Kidney (tissue), 14 donors: ENCODE results near the gene FRMD4A. TPM values are rescaled to one million over a fixed set of nuclear protein-coding genes. Genes with fewer than 3 reads are reported as not detected.

ENCODE experiments used
- DNase-seq, 5 donors: peaks; one replicate each; pipeline ENCODE4 v3.0.0-alpha.2; 2013 to 2020
- FAIRE-seq: peaks from 2 replicates; lab custom pipeline; 2012; peaks lifted over from hg19 to GRCh38; lab: Jason Lieb, UNC
- H3K27ac ChIP-seq, 2 donors: one replicate each; pipeline ENCODE4 v1.7.0; 2013; ENCODE audit warnings: low read depth in 2 of 2, low read length in 2 of 2, inconsistent platforms in 1 of 2
- H3K27me3 ChIP-seq: one replicate; pipeline ENCODE4 v1.7.1; 2013; ENCODE audit warnings: low read length, inconsistent platforms; ENCODE audit not compliant: control insufficient read depth, insufficient read depth
- H3K36me3 ChIP-seq, 3 donors: one replicate each; pipeline versions ENCODE4 v1.7.0 to v1.7.1; 2013; ENCODE audit warnings: low read length in 3 of 3, control low read depth in 1 of 3, inconsistent platforms in 1 of 3; ENCODE audit not compliant: insufficient read depth in 3 of 3, control insufficient read depth in 2 of 3
- H3K4me1 ChIP-seq, 3 donors: one replicate each; pipeline versions ENCODE4 v1.7.0 to v1.7.1; 2013; ENCODE audit warnings: low read length in 3 of 3, inconsistent platforms in 1 of 3, low read depth in 1 of 3; ENCODE audit not compliant: control insufficient read depth in 2 of 3, insufficient read depth in 2 of 3
- H3K4me3 ChIP-seq, 3 donors: one replicate each; pipeline versions ENCODE4 v1.7.0 to v1.8.1; 2013; ENCODE audit warnings: low read length in 3 of 3, control low read depth in 1 of 3, inconsistent platforms in 1 of 3
- H3K9ac ChIP-seq, 3 donors: one replicate each; pipeline versions ENCODE4 v1.7.0 to v1.7.1; 2013; ENCODE audit warnings: low read length in 3 of 3, control low read depth in 1 of 3, inconsistent platforms in 1 of 3
- H3K9me3 ChIP-seq, 3 donors: one replicate each; pipeline versions ENCODE4 v1.7.0 to v1.7.1; 2013; ENCODE audit warnings: low read length in 3 of 3, control low read depth in 1 of 3, inconsistent platforms in 1 of 3; ENCODE audit not compliant: control insufficient read depth in 2 of 3, insufficient read depth in 1 of 3
- intact Hi-C: fragments of 100-400 bp; cut with DNase I; formaldehyde crosslinking; loops from one replicate; pipeline ENCODE4 v1.11.1; 2022
- polyA plus RNA-seq: library from polyadenylated mRNA; stranded (reverse); fragments of 350-450 nt; fragmentation: Illumina TruSeq; extraction: RNeasy Lipid Tissue Mini Kit (QIAGEN cat#74804); gene quantifications from one replicate; pipeline ENCODE4 v1.2.3, GENCODE V29; 2014; ENCODE audit warnings: low read depth, low replicate concordance; ENCODE audit not compliant: insufficient read depth
- total RNA-seq: library from RNA; stranded (reverse); fragmentation: NEBNext Ultra II Directional; extraction: Animal tissue kit (Norgen Biotek cat#: 25700); gene quantifications from one replicate; pipeline ENCODE4 v1.2.1, GENCODE V29; 2021
- TF ChIP-seq, protein P1 (sequence below): IDR thresholded peaks from 3 replicates; pipeline ENCODE4 v1.5.1; 2012; ENCODE audit warnings: mild to moderate bottlenecking, moderate library complexity, borderline replicate concordance; ENCODE audit not compliant: insufficient read depth; ENCODE audit errors: extremely low read depth
- donor health status: control.
- donor health status: control.
- donor health status: control.
- donor health status: control.
- donor health status: control.
- donor health status: DM: yes; HTN: yes; CAD: no.
- donor health status: Normal renal cell carcinoma (clear cell type).

Gene FRMD4A
- total and polyA plus RNA-seq, 2 donors from 2014 or later: 16.0 to 68.2 TPM

DNA sequence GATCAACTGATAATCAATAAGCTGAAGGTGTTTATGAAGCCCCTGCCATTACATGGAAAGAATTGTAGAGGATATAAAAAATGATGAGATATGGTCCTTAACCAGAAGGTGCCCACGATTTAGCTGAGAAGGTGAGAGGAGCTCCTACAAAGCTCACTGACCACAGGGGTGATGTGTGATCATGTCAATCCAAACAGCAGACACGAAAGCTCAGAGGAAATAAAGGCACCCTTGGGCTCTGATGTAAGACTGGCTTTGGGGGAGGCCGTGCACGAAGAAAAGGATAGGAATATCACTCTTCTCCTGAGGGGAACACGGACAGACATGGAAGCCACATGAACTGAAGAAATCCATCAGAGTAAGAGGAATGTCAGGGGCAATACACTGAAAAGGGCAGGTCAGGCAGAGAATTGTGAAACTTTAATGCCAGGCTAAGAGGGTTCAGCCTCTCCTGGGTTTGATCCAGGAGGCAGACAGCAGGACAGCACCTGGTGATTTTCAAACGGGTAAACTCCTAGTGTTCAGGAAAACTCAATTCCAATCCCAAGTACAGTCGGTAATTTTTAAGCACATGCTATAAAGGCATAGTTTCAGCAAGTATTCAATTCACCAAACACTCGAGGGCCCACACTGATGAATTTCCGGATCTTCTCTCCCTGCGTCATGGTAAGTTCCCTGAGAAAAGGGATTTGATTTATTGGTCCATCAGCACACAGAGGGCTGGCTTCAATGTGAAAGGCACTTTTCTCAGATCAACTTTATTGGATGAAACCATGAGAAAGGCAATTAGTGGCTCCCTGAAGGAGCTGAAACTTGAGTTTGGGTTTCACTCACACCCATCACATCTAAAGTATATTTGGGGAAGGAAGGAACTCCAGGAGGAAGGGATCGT, 580.2 kb downstream of the FRMD4A start:
- no peak overlapping the region for H3K4me3 ChIP-seq
- TF ChIP-seq, protein P1, sequence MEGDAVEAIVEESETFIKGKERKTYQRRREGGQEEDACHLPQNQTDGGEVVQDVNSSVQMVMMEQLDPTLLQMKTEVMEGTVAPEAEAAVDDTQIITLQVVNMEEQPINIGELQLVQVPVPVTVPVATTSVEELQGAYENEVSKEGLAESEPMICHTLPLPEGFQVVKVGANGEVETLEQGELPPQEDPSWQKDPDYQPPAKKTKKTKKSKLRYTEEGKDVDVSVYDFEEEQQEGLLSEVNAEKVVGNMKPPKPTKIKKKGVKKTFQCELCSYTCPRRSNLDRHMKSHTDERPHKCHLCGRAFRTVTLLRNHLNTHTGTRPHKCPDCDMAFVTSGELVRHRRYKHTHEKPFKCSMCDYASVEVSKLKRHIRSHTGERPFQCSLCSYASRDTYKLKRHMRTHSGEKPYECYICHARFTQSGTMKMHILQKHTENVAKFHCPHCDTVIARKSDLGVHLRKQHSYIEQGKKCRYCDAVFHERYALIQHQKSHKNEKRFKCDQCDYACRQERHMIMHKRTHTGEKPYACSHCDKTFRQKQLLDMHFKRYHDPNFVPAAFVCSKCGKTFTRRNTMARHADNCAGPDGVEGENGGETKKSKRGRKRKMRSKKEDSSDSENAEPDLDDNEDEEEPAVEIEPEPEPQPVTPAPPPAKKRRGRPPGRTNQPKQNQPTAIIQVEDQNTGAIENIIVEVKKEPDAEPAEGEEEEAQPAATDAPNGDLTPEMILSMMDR: no peak

DNA sequence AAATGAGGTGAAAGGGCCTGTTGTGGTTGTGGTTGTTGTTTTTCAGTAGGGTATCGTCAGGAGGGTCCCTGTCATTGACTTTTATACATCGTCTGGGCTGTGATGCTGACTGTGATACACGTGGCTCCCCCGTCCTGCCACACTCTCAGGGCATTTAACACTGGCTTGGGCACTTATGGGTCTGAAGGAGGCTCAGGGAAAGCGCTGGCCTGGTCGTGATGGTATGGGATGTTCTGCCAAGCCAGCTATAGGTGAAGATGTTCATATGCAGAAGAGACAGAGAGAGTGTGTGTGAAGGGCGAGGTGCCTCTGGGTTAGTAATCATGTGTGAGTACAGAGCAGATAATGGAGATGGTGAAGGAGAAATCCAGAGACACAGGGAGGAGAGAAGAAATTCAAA, 585.5 kb downstream of the FRMD4A start:
- Histone ChIP-seq H3K27me3 (no peaks in the 10 kb centered on the region), H3K36me3 (no peaks in the 10 kb centered on the region), H3K27ac (peak overlapping the region in 1 of 2 donors; percentile 4), H3K9ac (no peak overlapping the region), H3K4me1 (peaks cover 0 to 11% (median 0%) of the 10 kb centered on the region in 3 donors), H3K4me3 (no peak overlapping the region), H3K9me3 (no peaks in the 10 kb centered on the region)
- FAIRE-seq: no peak
- intact Hi-C loops: no loop called here
- no peak for DNase-seq
- TF ChIP-seq, protein P1: no peak

More for the DNA sequence above, 580.2 kb downstream of the FRMD4A start:
- Histone ChIP-seq H3K27ac (no peak overlapping the region), H3K36me3 (no peaks in the 10 kb centered on the region), H3K9ac (no peak overlapping the region), H3K9me3 (no peaks in the 10 kb centered on the region), H3K4me1 (no peaks in the 10 kb centered on the region), H3K27me3 (no peaks in the 10 kb centered on the region)
- DNase-seq: peak in 3 of 5 donors; percentile 39 to 75 (median 51)
- no peak for FAIRE-seq
- intact Hi-C loops: no loop called here

DNA sequence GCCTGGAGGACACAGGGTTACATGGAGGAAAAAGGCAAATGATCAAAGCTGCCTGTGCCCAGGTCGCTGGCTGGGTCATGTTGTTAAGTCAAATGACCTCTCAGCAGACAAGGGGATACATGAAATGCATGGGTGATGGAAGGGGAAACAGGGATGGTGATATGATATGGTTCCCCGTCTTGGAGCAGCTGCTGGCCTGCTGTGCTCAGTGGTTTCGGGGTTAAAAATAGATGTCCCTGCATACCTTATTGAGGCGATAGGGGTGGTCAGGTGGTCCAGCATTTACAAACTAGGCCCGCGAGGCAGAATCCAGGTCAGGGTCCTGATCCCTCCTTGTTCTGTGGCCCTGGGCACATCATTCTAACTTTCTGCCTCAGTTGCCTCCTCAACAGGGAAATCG, 586.8 kb downstream of the FRMD4A start:
- TF ChIP-seq, protein P1: no peak
- intact Hi-C loops: no loop called here
- no peak for FAIRE-seq
- H3K9me3 ChIP-seq: no peaks in the 10 kb centered on the region
- no peak overlapping the region for H3K27ac ChIP-seq
- H3K27me3 ChIP-seq: no peaks in the 10 kb centered on the region
- H3K9ac ChIP-seq: no peak overlapping the region
- no peak for DNase-seq
- H3K4me3 ChIP-seq: no peak overlapping the region
- H3K36me3 ChIP-seq: no peaks in the 10 kb centered on the region
- peaks cover 0 to 11% (median 0%) of the 10 kb centered on the region in 3 donors for H3K4me1 ChIP-seq
